ENCODE measurements around the gene RXYLT1. TPM values are rescaled to one million over a fixed set of nuclear protein-coding genes. Genes with fewer than 3 reads are reported as not detected.
"Not testable (repeated sequence)": the region's sequence is repeated elsewhere in the genome, so short reads cannot be mapped to it uniquely, and the experiment has no call there.

Gene RXYLT1
- total RNA-seq, 1 experiment from 2014 or later: 50.7 TPM

- in situ Hi-C loops (cut with HindIII; ENCODE audit: low pct_unique_long_range_greater_than_20kb, low sequenced_read_pairs): loop anchor here (25.0 kb wide), 1 partner anchor 426 kb away; no protein-coding TSS in a partner anchor
- no peak for DNase-seq (ENCODE audit: low read depth)
Measured at GRCh38 chr12:63836046-63836445, 56.3 kb downstream of the RXYLT1 start.

GRCh38 chr12:63836936-63837335 lies 57.2 kb downstream of the RXYLT1 start:
- in situ Hi-C loops (cut with HindIII; ENCODE audit: low pct_unique_long_range_greater_than_20kb, low sequenced_read_pairs): loop anchor here (25.0 kb wide), 1 partner anchor 425 kb away; no protein-coding TSS in a partner anchor
- no peak for DNase-seq (ENCODE audit: low read depth)

GRCh38 chr12:63838411-63838810 lies 58.7 kb downstream of the RXYLT1 start:
- in situ Hi-C loops (cut with HindIII; ENCODE audit: low pct_unique_long_range_greater_than_20kb, low sequenced_read_pairs): loop anchor here (25.0 kb wide), 1 partner anchor 424 kb away; no protein-coding TSS in a partner anchor
- no peak for DNase-seq (ENCODE audit: low read depth)

DNA sequence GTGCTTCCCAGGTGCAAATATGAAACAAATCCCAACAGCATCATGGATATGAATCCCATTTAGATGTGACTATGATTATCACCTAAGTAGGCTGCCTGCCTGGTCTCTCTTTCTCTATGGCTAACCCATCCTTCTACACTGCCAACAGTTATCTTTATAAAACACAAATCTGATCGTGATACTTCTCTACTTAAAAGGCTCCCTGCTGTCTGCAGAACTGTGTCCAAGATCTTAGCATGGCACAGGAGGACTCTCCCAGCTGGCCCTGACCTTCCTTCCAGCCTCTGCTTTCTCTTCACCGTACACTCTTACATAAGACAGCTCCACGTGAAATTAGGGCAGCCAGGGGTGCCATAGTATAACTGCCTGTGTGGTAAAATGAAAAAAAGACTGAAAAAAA lies 61.3 kb downstream of the RXYLT1 start:
- no peak for DNase-seq (ENCODE audit: low read depth)
- in situ Hi-C loops (cut with HindIII; ENCODE audit: low pct_unique_long_range_greater_than_20kb, low sequenced_read_pairs): loop anchor here (25.0 kb wide), 1 partner anchor 421 kb away; no protein-coding TSS in a partner anchor

GRCh38 chr12:63841571-63841970 lies 61.9 kb downstream of the RXYLT1 start:
- DNase-seq (ENCODE audit: low read depth): no peak
- in situ Hi-C loops (cut with HindIII; ENCODE audit: low pct_unique_long_range_greater_than_20kb, low sequenced_read_pairs): loop anchor here (25.0 kb wide), 1 partner anchor 421 kb away; no protein-coding TSS in a partner anchor

DNA sequence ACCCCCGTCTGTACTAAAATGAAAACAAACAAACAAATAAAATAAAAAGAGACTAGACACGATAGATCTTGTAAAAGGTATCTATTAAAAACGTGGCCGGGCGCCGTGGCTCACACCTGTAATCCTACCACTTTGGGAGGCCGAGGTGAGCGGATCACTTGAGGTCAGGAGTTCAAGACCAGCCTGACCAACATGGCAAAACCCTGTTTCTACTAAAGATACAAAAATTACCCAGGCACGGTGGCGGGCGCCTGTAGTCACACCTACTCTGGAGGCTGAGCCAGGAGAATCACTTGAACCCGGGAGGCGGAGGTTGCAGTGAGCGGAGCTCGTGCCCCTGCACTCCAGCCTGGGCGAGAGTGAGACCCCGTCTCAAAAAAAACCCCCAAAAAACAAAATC lies 63.0 kb downstream of the RXYLT1 start:
- not testable (repeated sequence) for DNase-seq (ENCODE audit: low read depth)
- in situ Hi-C loops (cut with HindIII; ENCODE audit: low pct_unique_long_range_greater_than_20kb, low sequenced_read_pairs): loop anchor here (25.0 kb wide), 1 partner anchor 420 kb away; no protein-coding TSS in a partner anchor

GRCh38 chr12:63843254-63843720 lies 63.6 kb downstream of the RXYLT1 start:
- DNase-seq (ENCODE audit: low read depth): no peak
- in situ Hi-C loops (cut with HindIII; ENCODE audit: low pct_unique_long_range_greater_than_20kb, low sequenced_read_pairs): loop anchor here (25.0 kb wide), 1 partner anchor 419 kb away; no protein-coding TSS in a partner anchor

DNA sequence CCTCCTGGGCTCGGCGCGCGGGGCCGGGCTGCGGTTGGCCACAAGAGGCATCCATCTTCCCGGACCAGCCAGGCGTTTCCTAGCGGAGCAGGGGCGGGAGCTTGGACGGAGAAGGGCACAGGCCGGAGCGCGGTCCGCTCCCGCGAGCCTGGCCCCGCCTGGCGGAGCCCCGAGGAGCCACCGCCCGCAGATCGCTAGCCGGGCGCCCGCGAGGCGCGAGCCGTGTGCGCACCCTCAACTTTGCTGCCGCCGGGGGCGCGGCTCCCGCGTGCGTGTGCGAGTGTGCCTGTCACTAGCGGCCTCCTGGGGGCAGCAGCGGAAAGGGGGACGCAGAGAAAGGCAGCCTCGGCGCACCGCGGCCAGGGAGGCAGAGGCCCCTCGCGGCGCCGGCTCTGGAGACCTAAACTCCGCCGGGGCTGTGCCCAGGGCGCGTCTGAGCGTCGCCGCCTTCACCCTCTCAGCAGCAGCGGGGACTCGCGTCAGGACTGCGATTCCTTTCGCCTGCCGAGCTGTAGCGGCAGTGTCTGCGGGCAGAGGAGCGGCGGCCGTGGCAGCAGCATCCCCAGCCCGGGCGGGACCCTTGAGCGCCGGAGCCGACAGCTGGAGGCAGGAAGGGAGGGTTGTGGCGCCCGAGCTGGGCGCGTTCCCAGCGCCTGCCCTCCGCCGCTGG lies 64.1 kb downstream of the RXYLT1 start:
- peak; percentile 99 for DNase-seq (ENCODE audit: low read depth)
- in situ Hi-C loops (cut with HindIII; ENCODE audit: low pct_unique_long_range_greater_than_20kb, low sequenced_read_pairs): loop anchor here (25.0 kb wide), 1 partner anchor 418 kb away; no protein-coding TSS in a partner anchor

GRCh38 chr12:63844391-63845341 lies 65.0 kb downstream of the RXYLT1 start, which contains the start of gene SRGAP1:
Gene SRGAP1, plus strand, starts transcription at chr12:63844700. Its CDS starts 117 bp downstream, at chr12:63844817.
- DNase-seq (ENCODE audit: low read depth): peak; percentile 79
- in situ Hi-C loops (cut with HindIII; ENCODE audit: low pct_unique_long_range_greater_than_20kb, low sequenced_read_pairs): loop anchor here (25.0 kb wide), 1 partner anchor 418 kb away; no protein-coding TSS in a partner anchor

DNA sequence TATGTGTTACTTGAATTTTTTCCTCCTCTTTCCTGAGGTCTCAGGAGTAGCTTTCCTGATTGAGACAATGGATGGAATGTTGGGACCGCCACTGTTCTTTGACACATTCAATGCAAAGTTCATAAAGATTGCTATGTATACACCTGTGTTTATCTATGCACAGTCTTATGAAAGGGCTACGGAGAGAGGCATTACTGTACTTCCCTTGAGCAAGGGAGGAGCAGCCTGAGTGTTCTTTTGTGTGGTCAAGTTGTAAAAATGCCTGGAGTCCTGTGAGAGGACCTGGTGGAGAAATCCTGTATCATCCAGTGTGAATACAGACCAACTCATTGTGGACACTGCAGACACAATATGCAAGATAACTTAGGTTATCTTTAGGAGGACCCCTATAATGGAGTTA lies 66.0 kb downstream of the RXYLT1 start:
- in situ Hi-C loops (cut with HindIII; ENCODE audit: low pct_unique_long_range_greater_than_20kb, low sequenced_read_pairs): loop anchor here (25.0 kb wide), 1 partner anchor 417 kb away; no protein-coding TSS in a partner anchor
- DNase-seq (ENCODE audit: low read depth): peak; percentile 48

- peak; percentile 68 for DNase-seq (ENCODE audit: low read depth)
- in situ Hi-C loops (cut with HindIII; ENCODE audit: low pct_unique_long_range_greater_than_20kb, low sequenced_read_pairs): loop anchor here (25.0 kb wide), 1 partner anchor 416 kb away; no protein-coding TSS in a partner anchor
Measured at GRCh38 chr12:63846238-63846967, 66.7 kb downstream of the RXYLT1 start.

- peak; percentile 52 for DNase-seq (ENCODE audit: low read depth)
- in situ Hi-C loops (cut with HindIII; ENCODE audit: low pct_unique_long_range_greater_than_20kb, low sequenced_read_pairs): loop anchor here (25.0 kb wide), 1 partner anchor 414 kb away; no protein-coding TSS in a partner anchor
Measured at GRCh38 chr12:63848450-63848849, 68.7 kb downstream of the RXYLT1 start.

- in situ Hi-C loops (cut with HindIII; ENCODE audit: low pct_unique_long_range_greater_than_20kb, low sequenced_read_pairs): loop anchor here (25.0 kb wide), 1 partner anchor 413 kb away; no protein-coding TSS in a partner anchor
- peak; percentile 39 for DNase-seq (ENCODE audit: low read depth)
Measured at GRCh38 chr12:63849106-63849620, 69.5 kb downstream of the RXYLT1 start.

DNA sequence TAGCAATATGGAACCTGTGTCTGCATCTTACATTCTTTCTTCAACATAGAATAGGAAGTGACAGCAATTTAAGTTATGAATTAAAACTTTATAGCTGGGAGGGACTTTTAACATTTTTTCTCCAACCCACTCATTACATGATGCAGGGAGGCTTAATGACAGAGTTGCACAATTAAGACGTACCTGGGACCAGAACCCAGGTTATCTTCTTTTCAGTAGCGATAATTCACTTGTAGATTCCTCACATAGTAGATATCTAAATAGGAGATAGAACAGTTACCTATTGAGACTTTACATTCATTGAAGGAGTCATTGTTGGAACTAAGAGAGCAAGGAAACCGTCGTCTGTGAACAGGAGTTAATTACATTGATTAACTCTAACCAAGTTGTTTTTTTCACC lies 69.9 kb downstream of the RXYLT1 start:
- in situ Hi-C loops (cut with HindIII; ENCODE audit: low pct_unique_long_range_greater_than_20kb, low sequenced_read_pairs): loop anchor here (25.0 kb wide), 1 partner anchor 413 kb away; no protein-coding TSS in a partner anchor
- DNase-seq (ENCODE audit: low read depth): peak; percentile 50

DNA sequence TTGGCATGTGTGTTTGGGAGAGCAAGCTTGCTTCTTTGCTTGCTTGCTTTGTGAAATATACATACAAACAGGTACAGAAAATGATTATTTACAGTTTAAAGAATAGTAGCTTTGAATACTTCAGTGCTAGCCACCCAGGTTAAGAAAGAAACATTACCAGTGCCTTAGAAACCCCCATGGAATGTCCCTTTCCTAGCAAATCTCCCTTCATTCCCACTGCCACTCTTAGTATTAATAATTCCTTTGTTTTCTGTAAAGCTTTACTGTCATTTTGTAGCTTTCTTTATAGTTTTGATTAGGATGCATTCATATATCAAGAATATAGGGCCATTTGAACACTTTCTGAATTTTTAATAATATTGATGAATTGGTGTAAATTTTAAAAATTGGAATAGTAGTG lies 74.3 kb downstream of the RXYLT1 start:
- DNase-seq (ENCODE audit: low read depth): no peak
- in situ Hi-C loops (cut with HindIII; ENCODE audit: low pct_unique_long_range_greater_than_20kb, low sequenced_read_pairs): no loop called here

- in situ Hi-C loops (cut with HindIII; ENCODE audit: low pct_unique_long_range_greater_than_20kb, low sequenced_read_pairs): no loop called here
- DNase-seq (ENCODE audit: low read depth): no peak
Measured at GRCh38 chr12:63855299-63855698, 75.6 kb downstream of the RXYLT1 start.
